CD14-positive monocyte (primary cell): ENCODE results near the gene CNTN4. TPM values are rescaled to one million over a fixed set of nuclear protein-coding genes. Genes with fewer than 3 reads are reported as not detected.

Experiments used
- DNase-seq, 3 donors: peaks; one replicate each; pipeline ENCODE4 v3.0.0-alpha.2; 2011 to 2022
- H2AFZ ChIP-seq: 2 replicates; pipeline ENCODE4 v1.6.0; 2012; ENCODE audit warnings: mild to moderate bottlenecking, low read depth, low read length, inconsistent platforms; ENCODE audit not compliant: insufficient read depth, poor library complexity, severe bottlenecking
- H3K27ac ChIP-seq, 2 donors: 1 replicate in 1 of 2; 2 replicates in 1 of 2; pipeline ENCODE4 v1.5.1; 2012 to 2013; ENCODE audit warnings: low read length in 2 of 2, control low read depth in 1 of 2, inconsistent platforms in 1 of 2, low read depth in 1 of 2, mild to moderate bottlenecking in 1 of 2
- H3K27me3 ChIP-seq, 2 donors: one replicate each; pipeline versions ENCODE4 v1.6.0 to v1.6.1; 2011 to 2013; ENCODE audit warnings: low read length in 2 of 2; ENCODE audit not compliant: control insufficient read depth in 2 of 2, insufficient read depth in 2 of 2
- H3K36me3 ChIP-seq, 2 donors: replicated peaks in 1 of 2; 1 replicate in 1 of 2; 2 replicates in 1 of 2; pipeline versions ENCODE4 v1.5.1 to v1.6.1; 2012 to 2013; ENCODE audit warnings: low read length in 2 of 2, control low read depth in 1 of 2, inconsistent platforms in 1 of 2, mild to moderate bottlenecking in 1 of 2; ENCODE audit not compliant: insufficient read depth in 2 of 2, control insufficient read depth in 1 of 2
- H3K4me1 ChIP-seq, 2 donors: 1 replicate in 1 of 2; 2 replicates in 1 of 2; pipeline versions ENCODE4 v1.5.1 to v1.6.1; 2012 to 2013; ENCODE audit warnings: low read length in 2 of 2, control low read depth in 1 of 2, inconsistent platforms in 1 of 2, mild to moderate bottlenecking in 1 of 2, moderate library complexity in 1 of 2; ENCODE audit not compliant: insufficient read depth in 2 of 2, control insufficient read depth in 1 of 2
- H3K4me2 ChIP-seq: replicated peaks from 2 replicates; pipeline ENCODE3; 2012; ENCODE audit warnings: low read length, moderate library complexity, mild to moderate bottlenecking; ENCODE audit not compliant: poor library complexity, severe bottlenecking; ENCODE audit errors: extremely low read depth
- H3K4me3 ChIP-seq, 3 experiments: fragments of 200-600 bp in 1 of 3; sonication (generic) in 1 of 3; replicated peaks in 1 of 3; 1 replicate in 2 of 3; 2 replicates in 1 of 3; pipeline ENCODE4 v1.5.1; 2011 to 2013; ENCODE audit warnings: low read length in 3 of 3, mild to moderate bottlenecking in 3 of 3, control low read depth in 2 of 3, low read depth in 2 of 3, inconsistent platforms in 1 of 3, moderate library complexity in 1 of 3
- H3K79me2 ChIP-seq: 2 replicates; pipeline ENCODE4 v1.6.0; 2012; ENCODE audit warnings: mild to moderate bottlenecking, control low read depth, inconsistent platforms, low read length, moderate library complexity; ENCODE audit not compliant: insufficient read depth
- H3K9ac ChIP-seq: 2 replicates; pipeline ENCODE4 v1.6.0; 2017; ENCODE audit warnings: low read length, mild to moderate bottlenecking; ENCODE audit not compliant: insufficient read depth, poor library complexity, severe bottlenecking
- H3K9me3 ChIP-seq, 2 donors: replicated peaks in 1 of 2; 1 replicate in 1 of 2; 2 replicates in 1 of 2; pipeline versions ENCODE4 v1.5.1 to v1.6.1; 2012 to 2013; ENCODE audit warnings: low read length in 2 of 2, control low read depth in 1 of 2; ENCODE audit not compliant: control insufficient read depth in 1 of 2, insufficient read depth in 1 of 2
- H4K20me1 ChIP-seq: 2 replicates; pipeline ENCODE4 v1.6.0; 2012; ENCODE audit warnings: mild to moderate bottlenecking, low read length, control low read depth, moderate library complexity; ENCODE audit not compliant: insufficient read depth
- H3K27ac Mint-ChIP-seq, 7 donors: one replicate each; pipeline ENCODE4 v1.8.0; 2020; ENCODE audit warnings: mild to moderate bottlenecking in 7 of 7, mixed read lengths in 7 of 7, moderate library complexity in 6 of 7, inconsistent platforms in 2 of 7
- H3K27me3 Mint-ChIP-seq, 3 donors: one replicate each; pipeline ENCODE4 v1.8.0; 2021 to 2022; ENCODE audit warnings: low read depth in 3 of 3, mild to moderate bottlenecking in 3 of 3, mixed read lengths in 3 of 3, moderate library complexity in 3 of 3, inconsistent platforms in 1 of 3
- H3K36me3 Mint-ChIP-seq, 2 donors: one replicate each; pipeline ENCODE4 v1.8.0; 2020; ENCODE audit warnings: mixed read lengths in 2 of 2, inconsistent platforms in 1 of 2, mild to moderate bottlenecking in 1 of 2
- H3K4me1 Mint-ChIP-seq: one replicate; pipeline ENCODE4 v1.8.0; 2020; ENCODE audit warnings: mild to moderate bottlenecking, mixed read lengths
- H3K4me3 Mint-ChIP-seq, 2 donors: one replicate each; pipeline ENCODE4 v1.8.0; 2020; ENCODE audit warnings: mild to moderate bottlenecking in 2 of 2, mixed read lengths in 2 of 2, moderate library complexity in 1 of 2
- H3K9me3 Mint-ChIP-seq, 7 donors: one replicate each; pipeline ENCODE4 v1.8.0; 2020 to 2022; ENCODE audit warnings: mixed read lengths in 7 of 7, mild to moderate bottlenecking in 6 of 7, moderate library complexity in 6 of 7, inconsistent platforms in 2 of 7
- CTCF ChIP-seq: fragments of 200-600 bp; IDR thresholded peaks from one replicate; pipeline ENCODE4 v1.8.0; 2022; ENCODE audit warnings: antibody characterized with exemption, mild to moderate bottlenecking
- WGBS: methylation state at CpG from one replicate; pipeline ENCODE4 v1.1.5; 2013; ENCODE audit warnings: missing lambda C conversion rate; ENCODE audit not compliant: insufficient coverage; 5-methylcytosine and 5-hydroxymethylcytosine counted together
- intact Hi-C, 2 donors: fragments of 100-400 bp; cut with micrococcal nuclease; formaldehyde crosslinking; loops; one replicate each; pipeline versions ENCODE4 v1.15.0 to v1.15.1; 2023
- polyA plus RNA-seq, 3 donors: library from polyadenylated mRNA; depleted of rRNA in 1 of 3; unstranded in 2 of 3; stranded (reverse) in 1 of 3; fragments of 300-500 nt in 2 of 3; fragments of >200 nt in 1 of 3; fragmentation: Illumina TruSeq in 2 of 3; gene quantifications; 1 replicate in 2 of 3; 2 replicates in 1 of 3; pipeline ENCODE4 v1.2.3, GENCODE V29; 2012 to 2021

CNTN4 gene
- polyA plus RNA-seq, 3 donors: not detected

DNA sequence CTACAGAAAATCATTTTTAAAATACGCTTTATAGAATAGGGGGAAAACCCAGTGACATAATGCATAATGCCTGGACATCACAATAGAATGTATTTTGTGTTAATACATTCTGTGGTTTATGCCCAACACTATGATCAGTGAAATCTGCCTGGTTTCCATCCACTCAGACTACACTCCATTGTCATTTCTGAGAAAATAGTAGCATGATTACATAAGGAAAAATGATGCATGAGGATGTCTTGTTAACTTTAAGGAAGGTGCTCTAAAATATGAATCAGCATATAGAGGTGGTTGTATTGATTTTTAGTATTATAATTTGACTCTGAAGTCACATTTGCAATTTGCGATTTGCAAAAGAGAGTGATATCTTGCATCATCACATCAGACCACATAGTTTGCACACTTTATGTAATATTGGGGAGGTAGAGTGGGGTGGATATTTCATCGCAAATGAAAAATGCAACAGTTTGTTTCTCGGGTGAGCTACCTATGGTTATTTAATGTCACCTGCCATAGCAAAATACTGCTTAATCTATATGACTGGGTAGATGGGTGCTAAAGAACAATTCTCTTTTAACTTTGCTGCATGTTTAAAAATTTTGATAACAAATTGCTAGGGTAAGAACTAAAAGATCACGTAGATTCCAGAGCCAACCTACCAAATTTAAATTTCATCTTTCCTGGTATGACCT lies 607.6 kb downstream of the CNTN4 start:
- no peaks in the 10 kb centered on the region for H3K9me3 ChIP-seq
- no peak overlapping the region for H2AFZ ChIP-seq
- Mint-ChIP-seq H3K27ac (no peak overlapping the region), H3K9me3 (peaks cover 0 to 4% (median 1%) of the 10 kb centered on the region in 7 donors), H3K4me3 (no peak overlapping the region), H3K4me1 (no peaks in the 10 kb centered on the region), H3K36me3 (no peaks in the 10 kb centered on the region), H3K27me3 (no peaks in the 10 kb centered on the region)
- H3K27ac ChIP-seq: no peak overlapping the region
- intact Hi-C loops: no loop called here
- H3K4me2 ChIP-seq: no peak overlapping the region
- no peak for DNase-seq
- no peak for TF ChIP-seq CTCF
- no peak overlapping the region for H3K9ac ChIP-seq
- WGBS: no CpG with 5 or more reads among the region's 5 CpGs
- no peaks in the 10 kb centered on the region for H4K20me1 ChIP-seq
- H3K79me2 ChIP-seq: no peaks in the 10 kb centered on the region
- no peaks in the 10 kb centered on the region for H3K4me1 ChIP-seq
- no peaks in the 10 kb centered on the region for H3K36me3 ChIP-seq
- no peak overlapping the region for H3K4me3 ChIP-seq
- H3K27me3 ChIP-seq: no peaks in the 10 kb centered on the region

- TF ChIP-seq CTCF: no peak
Observed at GRCh38 chr3:2706836-2707210, 608.2 kb downstream of the CNTN4 start.

More at GRCh38 chr3:2706836-2707210, 608.2 kb downstream of the CNTN4 start:
- no peak overlapping the region for H3K27ac ChIP-seq
- no peaks in the 10 kb centered on the region for H3K4me1 ChIP-seq
- H3K36me3 ChIP-seq: no peaks in the 10 kb centered on the region
- no peak overlapping the region for H3K4me3 Mint-ChIP-seq
- H3K9me3 Mint-ChIP-seq: peaks cover 0 to 4% (median 0%) of the 10 kb centered on the region in 7 donors
- H3K9ac ChIP-seq: no peak overlapping the region
- H3K27me3 ChIP-seq: no peaks in the 10 kb centered on the region
- H2AFZ ChIP-seq: no peak overlapping the region
- no CpG with 5 or more reads among the region's 3 CpGs for WGBS
- no peaks in the 10 kb centered on the region for H3K79me2 ChIP-seq
- H3K4me1 Mint-ChIP-seq: no peaks in the 10 kb centered on the region
- intact Hi-C loops: no loop called here
- no peaks in the 10 kb centered on the region for H3K9me3 ChIP-seq
- no peaks in the 10 kb centered on the region for H4K20me1 ChIP-seq
- H3K36me3 Mint-ChIP-seq: no peaks in the 10 kb centered on the region
- no peak for DNase-seq
- H3K27me3 Mint-ChIP-seq: no peaks in the 10 kb centered on the region
- H3K4me3 ChIP-seq: no peak overlapping the region
- H3K27ac Mint-ChIP-seq: no peak overlapping the region
- H3K4me2 ChIP-seq: no peak overlapping the region
